Measurements from ENCODE around the gene PPP2R5C.

PPP2R5C gene

DNA sequence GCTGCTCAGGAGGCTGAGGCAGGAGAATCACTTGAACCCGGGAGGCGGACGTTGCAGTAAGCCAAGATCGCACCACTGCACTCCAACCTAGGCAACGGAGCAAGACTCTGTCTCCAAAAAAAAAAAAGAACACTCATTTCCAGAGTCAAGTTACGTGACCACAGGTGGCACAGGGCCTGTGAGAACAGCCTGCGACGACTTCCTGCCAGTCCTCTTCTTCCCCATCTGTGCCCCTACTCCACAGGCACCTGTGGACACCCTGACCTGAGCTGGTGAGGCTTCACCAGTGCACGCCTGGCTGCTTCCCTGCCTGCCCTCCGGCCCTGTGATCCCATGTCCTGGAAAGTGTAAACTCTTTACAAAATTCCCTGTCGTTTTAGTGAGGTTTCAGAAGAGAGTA lies 77.7 kb downstream of the PPP2R5C start:
- DNase-seq = no peak

DNA sequence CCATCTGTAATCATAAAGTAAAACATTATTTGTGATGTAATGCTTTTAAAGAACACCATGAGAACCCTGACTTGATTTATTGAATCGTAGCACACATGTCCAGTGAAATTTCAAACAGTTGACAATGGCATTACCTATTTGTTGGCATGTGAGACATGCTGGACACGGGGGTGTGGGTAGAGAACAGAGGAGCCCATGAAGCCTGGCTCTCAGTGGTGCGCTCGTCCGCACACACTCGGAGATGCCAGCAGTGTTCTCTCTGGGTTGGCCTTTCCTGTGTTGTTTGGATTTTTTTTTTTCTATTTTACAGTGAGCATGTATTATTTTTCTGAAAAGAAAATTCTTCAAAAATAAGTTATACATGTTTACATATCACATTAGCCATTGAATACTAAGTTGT lies 78.2 kb downstream of the PPP2R5C start:
- no peak for DNase-seq

DNA sequence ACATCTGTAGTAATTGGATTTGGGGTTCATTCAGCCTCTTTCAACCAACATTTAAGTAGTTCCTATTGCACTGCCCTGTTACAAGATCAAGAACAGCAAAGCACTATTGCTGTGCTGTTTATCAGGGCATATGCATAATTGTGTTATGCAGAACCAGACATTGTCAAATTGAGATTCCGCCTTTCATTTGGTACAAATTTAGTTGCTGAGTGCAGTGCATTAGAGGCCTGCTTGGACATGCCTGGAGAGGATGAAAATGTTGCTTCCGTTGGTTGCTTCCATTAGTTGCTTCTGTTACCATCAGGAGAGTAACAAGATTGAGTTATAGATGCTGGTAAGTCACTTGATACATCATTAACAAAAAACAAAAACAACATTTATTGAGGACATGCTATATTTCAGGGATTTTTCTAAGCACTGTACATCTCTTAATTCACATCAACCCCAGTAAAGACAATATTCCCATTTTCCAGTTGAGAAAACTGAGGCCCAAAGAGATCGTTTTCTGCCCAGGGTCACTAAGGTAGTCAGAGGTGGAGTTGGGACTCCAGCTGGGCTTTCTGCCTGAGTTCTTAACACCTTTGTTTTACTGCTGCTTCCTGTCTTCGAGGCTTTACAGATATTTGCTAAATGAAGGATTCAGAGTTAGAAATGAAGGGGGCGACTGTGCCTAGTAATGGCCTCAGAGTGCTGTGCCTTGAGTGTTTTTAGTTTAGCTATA lies 79.3 kb downstream of the PPP2R5C start:
- DNase-seq = no peak

DNA sequence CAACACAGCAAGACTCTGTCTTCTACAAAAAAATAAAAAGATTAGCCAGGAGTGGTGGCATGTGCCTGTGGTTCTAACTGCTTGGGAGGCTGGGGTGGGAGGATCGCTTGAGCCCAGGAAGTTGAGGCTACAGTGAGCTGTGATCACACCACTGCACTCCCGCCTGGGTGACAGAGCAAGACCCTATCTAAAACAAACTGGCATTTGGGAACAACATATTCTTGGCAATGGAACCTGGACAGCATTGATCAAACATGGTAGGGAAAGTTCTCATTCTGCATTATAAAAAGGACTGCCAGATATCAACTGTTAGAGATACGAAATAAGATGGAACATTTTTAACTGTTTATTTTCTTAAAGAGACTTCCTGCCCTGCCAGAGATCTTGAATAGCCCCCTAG lies 81.5 kb downstream of the PPP2R5C start:
- no peak for DNase-seq

DNA sequence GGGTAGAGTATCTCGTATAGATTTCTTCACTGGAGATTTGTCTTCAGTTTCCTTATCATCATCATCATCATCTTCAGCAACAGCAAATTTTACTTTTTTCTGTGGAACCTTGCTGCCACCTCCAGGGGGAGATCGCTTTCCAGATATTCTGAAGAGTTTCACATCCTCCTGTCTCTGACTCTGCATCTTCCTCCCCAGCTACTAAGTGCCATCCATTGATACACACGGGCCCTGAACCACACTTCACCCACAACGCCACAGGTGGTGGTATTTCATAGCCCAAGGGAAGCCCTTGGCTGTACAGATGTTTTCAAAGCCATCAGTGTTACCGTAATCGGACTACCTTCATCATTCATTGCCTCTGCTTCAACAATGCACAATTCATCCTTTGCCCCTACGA lies 82.2 kb downstream of the PPP2R5C start:
- DNase-seq = peak in 1 of 51 donors; percentile 23

DNA sequence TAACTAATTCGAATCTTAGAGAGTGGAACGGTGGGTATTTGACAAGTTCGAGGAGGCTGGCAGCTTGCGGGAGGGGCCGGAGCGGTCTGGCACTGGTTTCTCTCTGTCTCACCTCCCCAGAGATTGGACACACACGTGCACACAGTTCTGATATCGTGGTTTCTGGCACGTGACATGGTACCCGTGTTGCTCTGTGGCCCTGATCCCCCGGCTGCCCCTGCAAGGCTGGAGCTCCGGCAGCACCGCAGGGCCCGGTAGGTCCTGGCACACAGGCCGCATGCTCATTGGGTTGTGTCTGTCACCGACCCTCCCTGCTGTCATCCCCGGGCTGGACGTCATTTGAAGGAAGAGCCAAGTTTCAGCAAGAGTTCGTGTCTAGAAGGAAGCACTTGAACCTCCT lies 82.7 kb downstream of the PPP2R5C start:
- DNase-seq = no peak

DNA sequence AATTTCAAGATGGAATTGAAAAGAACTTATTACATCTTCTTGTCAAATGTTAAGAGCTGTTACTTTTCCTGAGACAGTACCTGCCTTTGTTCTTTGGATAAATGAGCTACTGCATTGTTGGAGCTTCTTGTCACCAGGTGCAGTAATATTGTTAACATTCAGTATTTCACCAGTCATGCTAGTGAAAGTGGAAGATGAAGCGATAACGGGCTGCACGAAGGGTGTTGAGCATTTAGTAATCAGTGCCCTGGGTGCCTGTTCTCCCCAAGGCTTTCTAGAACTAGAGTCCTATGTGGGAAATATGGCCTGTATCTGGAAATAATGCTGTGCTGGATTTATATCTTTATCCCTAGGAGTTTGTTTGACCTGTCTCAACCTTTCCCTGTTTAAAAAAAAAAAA lies 83.2 kb downstream of the PPP2R5C start:
- no peak for DNase-seq

DNA sequence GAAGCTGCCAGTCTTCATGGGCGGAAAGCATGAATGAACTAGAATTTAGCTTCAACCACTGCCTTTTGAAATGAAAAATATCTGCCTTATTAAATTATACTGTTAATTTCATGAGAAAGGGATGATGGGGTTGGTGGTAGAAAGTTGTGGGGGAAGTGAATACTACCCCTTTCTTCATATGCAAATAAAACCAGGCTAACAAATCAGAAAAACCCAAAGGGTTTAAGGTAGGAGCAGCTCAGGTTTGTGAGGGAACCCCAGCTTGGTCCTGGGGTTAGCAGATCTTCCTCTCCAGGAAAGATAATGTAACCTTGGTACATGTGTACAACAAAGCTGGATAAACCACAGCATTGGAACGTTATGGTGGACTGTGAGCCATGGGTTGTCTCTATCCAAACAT lies 84.0 kb downstream of the PPP2R5C start:
- DNase-seq = no peak

DNA sequence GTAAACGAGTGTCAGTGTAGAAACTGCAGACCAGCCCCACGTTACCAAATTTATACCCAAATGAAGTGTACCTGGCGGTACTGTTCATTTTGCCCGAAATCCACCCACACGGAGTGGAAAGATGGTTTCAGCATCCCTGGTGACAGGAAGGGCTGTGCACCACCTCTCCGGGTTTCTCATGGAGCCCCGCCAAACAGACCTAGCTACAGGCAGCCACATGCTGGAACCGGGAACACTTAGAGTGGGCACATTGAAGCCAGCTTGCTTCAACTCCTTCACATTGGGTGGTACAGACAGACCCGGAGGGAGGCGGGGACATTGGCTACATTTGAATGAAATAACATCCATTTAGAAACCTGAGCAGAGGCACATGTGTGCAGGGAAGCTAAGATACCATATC lies 84.4 kb downstream of the PPP2R5C start:
- no peak for DNase-seq

DNA sequence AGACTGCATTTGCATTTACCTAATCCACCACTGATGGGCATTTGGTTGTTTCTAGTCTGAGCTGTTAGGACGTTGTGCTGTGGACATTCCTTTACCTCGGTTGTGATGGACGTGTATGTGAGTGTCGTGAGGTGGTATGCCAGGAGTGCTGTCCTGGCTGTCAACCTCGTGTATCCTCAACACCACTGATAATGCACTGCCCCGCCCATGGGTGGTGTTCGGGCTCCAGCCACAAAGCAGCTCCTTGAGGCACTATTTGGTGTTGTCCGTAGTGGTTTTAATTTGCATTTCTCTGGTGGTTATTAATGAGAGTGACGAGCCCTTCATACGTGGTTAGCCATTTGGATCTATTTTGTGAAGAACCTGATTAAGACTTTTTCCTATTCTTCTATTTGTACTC lies 87.6 kb downstream of the PPP2R5C start:
- DNase-seq = no peak

DNA sequence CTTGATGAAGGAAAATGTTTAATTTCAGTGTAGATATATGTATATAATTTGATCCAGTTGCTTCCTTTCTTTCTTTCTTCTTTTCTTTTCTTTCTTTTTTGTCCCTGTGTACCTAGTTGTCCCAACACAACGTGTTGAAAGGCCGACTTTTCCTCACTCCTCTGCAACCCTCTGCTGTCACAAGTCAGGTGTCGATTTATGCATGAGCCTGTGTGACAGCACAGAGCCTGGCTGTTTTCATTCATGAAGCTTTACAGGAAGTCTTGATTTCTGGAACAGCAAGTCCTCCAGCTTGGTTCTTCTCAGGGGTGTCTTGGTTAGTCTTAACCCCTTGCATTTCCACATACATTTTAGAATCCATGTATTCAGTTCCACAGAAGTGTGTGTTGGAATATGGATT lies 88.1 kb downstream of the PPP2R5C start:
- DNase-seq = no peak

DNA sequence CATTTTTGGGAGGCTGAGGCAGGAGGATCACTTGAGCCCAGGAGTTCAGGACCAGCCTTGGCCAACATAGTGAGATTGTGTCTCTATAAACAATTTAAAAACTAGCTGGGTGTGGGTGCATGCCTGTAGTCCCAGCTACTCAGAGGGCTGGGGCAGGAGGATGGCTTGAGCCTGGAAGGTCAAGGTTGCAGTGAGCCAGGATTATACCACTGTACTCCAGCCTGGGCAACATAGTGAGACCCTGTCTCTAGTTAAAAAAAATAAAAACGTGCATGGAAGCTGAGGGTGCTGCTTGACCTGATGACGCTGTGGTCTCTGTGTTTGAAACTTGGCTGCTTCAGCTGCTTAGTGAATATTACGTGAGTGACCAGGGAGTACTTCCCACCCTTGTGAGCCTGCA lies 89.7 kb downstream of the PPP2R5C start:
- no peak for DNase-seq

DNA sequence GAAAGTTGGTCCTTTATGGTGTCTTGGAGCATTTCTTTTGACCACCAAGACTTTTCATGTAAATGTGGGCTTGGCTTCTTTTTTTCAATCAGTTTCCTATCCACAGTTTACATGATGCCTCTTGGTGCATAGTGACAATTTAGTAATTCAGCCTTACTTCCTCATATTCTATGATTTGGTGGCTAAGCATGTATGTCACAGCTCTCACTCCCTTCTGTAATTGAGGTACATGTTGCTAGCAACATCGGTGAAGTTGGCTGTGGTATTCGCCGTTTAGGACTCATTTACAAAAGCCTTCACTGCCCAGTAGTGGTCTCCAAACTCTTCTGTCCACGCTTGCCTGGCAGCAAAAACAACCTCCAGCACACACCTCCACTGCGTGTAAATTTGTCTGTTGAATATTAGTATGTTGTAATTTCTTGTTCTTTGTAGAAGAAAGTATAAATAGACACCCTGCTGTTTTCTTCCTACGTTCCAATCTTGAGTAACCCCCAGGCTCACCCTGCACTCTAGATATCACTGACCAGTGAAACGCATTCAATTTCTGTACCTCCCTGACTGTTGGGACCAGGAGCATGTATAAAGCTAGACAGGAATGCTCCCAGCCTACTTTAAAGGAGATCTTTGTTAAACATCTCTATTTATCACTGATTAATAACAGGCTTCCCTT lies 90.4 kb downstream of the PPP2R5C start:
- no peak for DNase-seq

DNA sequence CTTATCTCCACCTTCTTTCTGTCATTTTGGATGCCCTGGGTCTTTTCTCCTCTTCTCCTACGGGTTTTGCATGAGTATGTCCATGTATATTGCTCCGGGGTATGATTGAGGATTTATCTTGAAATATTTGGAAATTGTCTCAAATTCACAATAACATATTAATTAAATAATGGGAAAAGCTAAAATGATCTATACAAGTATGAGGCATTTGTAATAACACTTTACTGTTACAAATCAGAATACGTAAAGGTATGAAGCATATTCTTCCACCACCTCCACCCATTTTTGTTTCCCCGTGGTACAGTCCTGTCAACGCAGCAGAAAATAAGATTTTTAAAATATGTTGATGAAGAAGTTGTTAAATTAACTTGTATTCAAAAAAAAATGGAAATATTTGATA lies 91.3 kb downstream of the PPP2R5C start:
- no peak for DNase-seq

DNA sequence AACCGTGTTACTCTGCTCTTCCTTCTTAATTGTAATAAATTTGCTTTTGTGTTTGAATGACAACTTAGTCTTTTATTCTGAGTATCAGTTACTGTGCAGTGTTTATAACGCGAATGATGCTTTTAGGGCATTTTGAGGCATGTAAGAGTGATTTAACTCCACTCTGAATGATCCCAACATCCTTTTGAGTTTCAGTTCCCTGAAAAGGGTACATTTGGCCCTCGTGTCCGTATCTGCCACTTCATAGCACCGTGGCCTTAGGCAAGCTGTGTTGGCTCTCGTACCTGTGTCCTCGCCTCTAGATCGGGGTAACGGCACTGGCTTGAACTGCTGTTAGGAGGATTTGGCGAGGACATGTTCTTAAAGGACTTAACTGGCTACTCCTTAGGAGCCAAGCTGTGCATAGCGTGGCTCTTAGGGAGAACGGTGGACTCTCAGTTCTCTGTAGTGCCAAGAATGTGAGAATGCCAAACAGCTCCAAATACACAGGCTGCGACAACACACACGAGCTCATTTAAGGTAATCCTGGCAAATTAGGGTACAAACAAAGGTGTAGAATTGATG lies 92.0 kb downstream of the PPP2R5C start:
- no peak for DNase-seq

DNA sequence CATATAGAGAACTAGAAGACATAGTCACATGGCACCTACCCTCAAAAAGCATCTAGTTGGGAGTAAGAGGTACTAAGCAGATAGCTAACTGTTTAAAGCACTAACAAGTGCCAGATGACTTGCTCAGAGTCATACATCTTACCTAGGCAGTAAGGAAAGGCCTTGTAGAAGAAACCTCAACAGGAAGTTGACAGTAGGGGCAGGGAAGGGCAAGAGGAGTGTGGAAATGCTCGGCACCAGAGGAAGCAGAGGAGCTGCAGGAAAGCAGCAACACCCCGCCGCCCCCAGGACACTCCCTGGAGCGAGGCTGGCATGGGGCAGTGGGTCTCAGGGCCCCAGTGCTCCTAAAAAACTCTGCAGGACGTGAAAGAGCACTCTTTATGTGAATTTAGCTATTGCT lies 92.9 kb downstream of the PPP2R5C start:
- no peak for DNase-seq

DNA sequence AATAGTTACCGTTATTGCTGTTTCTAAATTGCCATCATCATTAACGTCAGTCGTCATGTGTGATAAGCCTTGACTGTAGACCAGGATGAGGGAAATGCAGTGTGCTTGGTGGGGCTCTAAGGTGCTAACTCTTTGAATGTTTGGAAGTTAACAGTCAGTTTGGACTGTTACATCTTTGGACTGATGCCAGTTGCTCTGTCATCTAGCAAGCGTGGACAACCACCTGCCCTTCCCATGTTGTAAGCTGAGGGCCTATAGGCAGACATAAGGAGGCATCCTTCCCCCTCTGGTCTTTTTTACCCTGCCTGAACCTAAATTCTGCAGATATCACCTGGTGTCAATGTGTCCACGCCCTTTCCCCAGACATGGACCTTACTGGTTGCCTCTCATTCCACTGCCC lies 94.4 kb downstream of the PPP2R5C start:
- no peak for DNase-seq

DNA sequence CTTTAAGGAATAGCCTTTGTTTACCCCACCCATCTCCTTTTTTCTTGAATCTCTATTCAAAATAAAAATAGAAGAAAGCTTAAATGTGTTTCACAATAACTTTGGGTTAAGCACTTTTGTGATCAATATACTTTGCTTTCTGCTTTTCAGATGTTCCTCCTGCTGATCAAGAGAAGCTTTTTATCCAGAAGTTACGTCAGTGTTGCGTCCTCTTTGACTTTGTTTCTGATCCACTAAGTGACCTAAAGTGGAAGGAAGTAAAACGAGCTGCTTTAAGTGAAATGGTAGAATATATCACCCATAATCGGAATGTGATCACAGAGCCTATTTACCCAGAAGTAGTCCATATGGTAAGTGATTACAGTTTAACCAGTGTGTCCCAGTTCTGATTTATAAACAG lies 95.0 kb downstream of the PPP2R5C start:
- no peak for DNase-seq

DNA sequence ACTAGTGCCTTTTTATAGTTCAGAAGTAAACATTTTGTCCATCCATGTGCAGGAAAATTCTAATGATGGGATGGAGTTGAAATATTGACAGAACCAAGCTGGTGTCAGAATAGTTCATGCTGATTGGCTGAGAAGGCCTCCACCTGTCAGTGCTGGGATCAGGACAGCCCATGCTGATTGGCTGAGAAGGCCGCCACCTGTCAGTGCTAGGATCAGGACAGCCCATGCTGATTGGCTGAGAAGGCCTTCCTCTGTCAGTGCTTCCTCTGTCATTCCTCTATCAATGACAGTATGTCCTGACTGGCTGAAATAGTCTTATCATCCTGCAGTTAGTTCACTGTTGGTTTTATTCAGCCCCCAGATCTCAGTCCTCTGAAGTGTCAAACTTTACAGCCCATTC lies 95.7 kb downstream of the PPP2R5C start:
- DNase-seq = no peak

DNA sequence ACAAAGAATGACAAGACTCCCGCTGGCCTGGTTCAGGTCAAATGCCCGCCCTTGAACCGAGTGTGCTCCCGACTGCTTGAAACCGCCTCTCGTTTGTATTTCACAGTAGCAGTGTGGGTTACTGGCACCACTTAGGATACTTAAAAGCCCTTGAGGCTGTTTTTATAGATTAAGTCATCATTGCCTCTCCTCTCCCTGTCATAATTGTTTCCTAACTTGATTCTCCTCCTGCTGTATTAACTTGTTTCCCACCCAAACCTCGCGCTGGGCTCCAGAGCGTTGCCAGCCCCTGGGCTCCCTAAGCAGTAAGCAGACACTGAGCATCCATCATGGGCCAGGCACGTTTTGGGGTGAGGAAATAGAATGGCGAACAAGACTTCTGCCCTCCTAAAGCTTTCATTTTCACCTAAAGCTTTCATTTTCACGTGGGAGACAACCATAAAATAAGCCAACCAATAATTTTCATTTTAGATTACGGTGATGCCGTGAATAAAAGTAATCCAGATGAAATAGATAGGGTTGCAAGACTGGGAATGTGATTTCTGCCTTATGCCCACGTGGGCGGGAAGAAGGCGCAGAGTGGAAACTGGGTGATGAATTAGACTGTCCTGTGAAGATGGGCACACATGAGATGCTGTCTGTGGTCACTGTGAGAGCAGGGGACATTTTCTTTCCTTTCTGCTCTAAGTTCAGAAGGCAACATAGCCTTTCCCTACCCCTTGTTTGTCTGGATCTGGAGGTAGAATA lies 97.5 kb downstream of the PPP2R5C start:
- no peak for DNase-seq

DNA sequence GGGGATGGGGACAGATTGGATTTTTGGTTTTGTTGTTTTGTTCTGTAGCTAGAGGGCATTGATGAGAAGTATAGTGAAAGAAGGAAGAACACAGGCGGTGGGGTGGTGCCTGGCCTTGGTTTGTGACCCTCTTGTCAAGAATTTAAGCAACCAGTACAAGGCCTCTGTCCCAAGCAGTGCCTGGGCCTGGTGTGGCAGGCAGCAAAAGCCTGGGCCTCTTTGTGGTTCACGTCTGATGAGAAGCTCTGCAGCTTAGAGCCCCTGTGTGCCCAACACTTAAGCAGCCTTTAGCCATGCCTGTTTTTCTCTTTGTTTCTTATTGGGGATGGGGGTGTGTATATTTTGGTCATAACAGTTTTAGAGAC lies 98.0 kb downstream of the PPP2R5C start:
- DNase-seq = no peak

DNA sequence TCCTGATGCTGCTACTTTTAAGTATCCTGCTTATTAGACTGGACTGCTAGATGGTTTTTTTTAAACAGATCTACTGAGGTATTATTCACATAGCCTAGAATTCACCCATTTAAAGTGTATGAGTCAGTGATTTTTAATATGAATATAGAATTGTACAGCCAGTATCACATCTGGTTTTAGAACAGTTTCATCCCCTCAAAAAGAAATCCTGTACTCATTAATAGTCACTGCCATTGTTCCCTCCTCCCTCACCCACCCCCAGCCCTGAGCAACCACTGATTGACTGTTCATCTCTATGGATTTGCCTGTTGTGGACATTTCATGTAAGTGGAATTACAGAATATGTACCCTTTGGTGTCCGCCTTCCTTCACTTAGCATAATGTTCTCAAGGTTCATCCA lies 98.4 kb downstream of the PPP2R5C start:
- no peak for DNase-seq

DNA sequence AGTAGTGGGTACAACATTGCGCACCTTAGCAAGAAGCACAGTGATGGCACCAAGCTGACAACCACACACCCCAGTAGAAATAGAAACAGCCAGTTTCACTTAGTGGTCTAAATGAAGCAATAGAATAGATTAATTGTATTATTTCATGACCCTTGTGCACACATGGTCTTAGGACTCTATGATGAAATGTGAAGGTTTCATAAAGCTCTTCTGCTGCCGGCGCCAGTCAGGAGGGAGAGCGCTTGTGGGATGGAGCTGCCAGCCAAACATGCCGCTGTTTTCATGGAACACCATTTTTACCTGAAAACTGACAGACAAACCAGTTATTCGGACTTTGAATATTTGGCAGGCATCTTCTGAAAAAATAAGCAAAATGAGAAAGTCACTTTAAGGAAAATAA lies 100.0 kb downstream of the PPP2R5C start:
- DNase-seq = no peak
